ENCODE measurements around the gene SLC38A7.

DNA sequence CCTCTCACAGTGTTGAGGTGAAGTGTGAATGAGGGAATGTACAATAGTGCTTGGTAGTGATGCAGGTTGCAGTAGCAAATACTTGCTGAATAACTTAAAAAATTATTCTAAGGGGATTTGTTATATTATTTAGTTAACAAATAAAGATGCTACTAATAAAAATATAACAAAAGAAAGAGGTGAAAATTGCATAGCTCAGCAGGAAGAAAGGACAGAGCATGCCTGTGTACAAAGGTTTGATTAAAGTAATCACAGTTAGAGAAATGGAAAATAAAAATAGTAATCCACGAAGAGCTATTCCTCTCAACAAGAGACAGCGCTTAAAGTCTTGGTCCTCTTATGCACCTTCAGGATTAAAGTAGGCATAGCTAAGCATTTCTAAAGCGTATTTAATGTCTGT lies 38.5 kb upstream of the SLC38A7 start:
- TF ChIP-seq IKZF1 (IDR thresholded peaks at IDR 0.05): no peak
- TF ChIP-seq, protein P1, sequence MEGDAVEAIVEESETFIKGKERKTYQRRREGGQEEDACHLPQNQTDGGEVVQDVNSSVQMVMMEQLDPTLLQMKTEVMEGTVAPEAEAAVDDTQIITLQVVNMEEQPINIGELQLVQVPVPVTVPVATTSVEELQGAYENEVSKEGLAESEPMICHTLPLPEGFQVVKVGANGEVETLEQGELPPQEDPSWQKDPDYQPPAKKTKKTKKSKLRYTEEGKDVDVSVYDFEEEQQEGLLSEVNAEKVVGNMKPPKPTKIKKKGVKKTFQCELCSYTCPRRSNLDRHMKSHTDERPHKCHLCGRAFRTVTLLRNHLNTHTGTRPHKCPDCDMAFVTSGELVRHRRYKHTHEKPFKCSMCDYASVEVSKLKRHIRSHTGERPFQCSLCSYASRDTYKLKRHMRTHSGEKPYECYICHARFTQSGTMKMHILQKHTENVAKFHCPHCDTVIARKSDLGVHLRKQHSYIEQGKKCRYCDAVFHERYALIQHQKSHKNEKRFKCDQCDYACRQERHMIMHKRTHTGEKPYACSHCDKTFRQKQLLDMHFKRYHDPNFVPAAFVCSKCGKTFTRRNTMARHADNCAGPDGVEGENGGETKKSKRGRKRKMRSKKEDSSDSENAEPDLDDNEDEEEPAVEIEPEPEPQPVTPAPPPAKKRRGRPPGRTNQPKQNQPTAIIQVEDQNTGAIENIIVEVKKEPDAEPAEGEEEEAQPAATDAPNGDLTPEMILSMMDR (CRISPR knock-in tag; IDR thresholded peaks at IDR 0.05): no peak

All from HepG2 (cell line).